A673 (cell line): Measurements from ENCODE around the gene SELENOS.

Experiments used
- EZH2 ChIP-seq: fragments of 200-600 bp; sonication (generic); IDR thresholded peaks from 2 replicates; pipeline ENCODE4 v1.6.1; 2017; ENCODE audit warnings: borderline replicate concordance, low read depth, mild to moderate bottlenecking, mixed read lengths, antibody characterized with exemption, low read length; ENCODE audit not compliant: poor library complexity, severe bottlenecking
- TF ChIP-seq, protein P1 (sequence below): fragments of 300-800, 200-600 bp; sonication (generic); conservative IDR thresholded peaks from 2 replicates; pipeline ENCODE4 v1.5.1; 2017; ENCODE audit warnings: low read depth, mild to moderate bottlenecking, antibody characterized with exemption, low read length, moderate library complexity, mixed read lengths

DNA sequence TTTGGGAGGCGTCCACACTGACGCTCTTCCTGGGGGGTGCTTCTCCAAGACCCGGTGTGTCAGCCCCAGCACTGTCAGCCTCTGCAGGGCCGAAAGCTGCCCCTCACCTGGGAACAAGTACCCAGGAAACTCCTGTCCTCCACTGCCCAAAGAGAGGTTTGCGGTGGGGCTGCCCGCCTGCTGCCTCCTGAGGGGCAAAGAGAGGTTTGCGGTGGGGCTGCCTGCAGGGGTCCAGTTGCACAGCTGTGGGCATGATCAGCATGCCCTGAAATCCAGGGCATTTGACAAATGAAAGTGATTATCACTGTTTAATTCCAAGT lies 32.8 kb upstream of the SELENOS start:
- TF ChIP-seq EZH2: no peak
- TF ChIP-seq, protein P1, sequence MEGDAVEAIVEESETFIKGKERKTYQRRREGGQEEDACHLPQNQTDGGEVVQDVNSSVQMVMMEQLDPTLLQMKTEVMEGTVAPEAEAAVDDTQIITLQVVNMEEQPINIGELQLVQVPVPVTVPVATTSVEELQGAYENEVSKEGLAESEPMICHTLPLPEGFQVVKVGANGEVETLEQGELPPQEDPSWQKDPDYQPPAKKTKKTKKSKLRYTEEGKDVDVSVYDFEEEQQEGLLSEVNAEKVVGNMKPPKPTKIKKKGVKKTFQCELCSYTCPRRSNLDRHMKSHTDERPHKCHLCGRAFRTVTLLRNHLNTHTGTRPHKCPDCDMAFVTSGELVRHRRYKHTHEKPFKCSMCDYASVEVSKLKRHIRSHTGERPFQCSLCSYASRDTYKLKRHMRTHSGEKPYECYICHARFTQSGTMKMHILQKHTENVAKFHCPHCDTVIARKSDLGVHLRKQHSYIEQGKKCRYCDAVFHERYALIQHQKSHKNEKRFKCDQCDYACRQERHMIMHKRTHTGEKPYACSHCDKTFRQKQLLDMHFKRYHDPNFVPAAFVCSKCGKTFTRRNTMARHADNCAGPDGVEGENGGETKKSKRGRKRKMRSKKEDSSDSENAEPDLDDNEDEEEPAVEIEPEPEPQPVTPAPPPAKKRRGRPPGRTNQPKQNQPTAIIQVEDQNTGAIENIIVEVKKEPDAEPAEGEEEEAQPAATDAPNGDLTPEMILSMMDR: no peak
